HepG2 (cell line): ENCODE measurements around the gene KRT15.

Experiments
- CREB1 ChIP-seq, 2 experiments: fragments of 450-650 bp in 1 of 2; IDR thresholded peaks; 2 replicates each; pipeline ENCODE4 v1.6.1; 2016 to 2017; ENCODE audit warnings: control low read depth in 1 of 2, mild to moderate bottlenecking in 1 of 2, missing compliant biosample characterization in 1 of 2, missing genetic modification characterization in 1 of 2
- SOX6 ChIP-seq, 2 experiments: fragments of 450-650 bp in 1 of 2; sonication (generic) in 1 of 2; formaldehyde crosslinking in 1 of 2; IDR thresholded peaks; 2 replicates each; pipeline versions ENCODE4 v1.4.0 to v1.6.1; 2017 to 2020; ENCODE audit warnings: antibody characterized with exemption in 1 of 2, mild to moderate bottlenecking in 1 of 2, missing genetic modification reagents in 1 of 2
- ZNF451 ChIP-seq: sonication (generic); formaldehyde crosslinking; IDR thresholded peaks from 2 replicates; pipeline ENCODE4 v1.5.0; 2020; ENCODE audit warnings: mild to moderate bottlenecking, missing genetic modification reagents

GRCh38 chr17:41535764-41536481 lies 17.2 kb upstream of the KRT15 start:
- TF ChIP-seq ZNF451 (CRISPR knock-in tag), result no peak
- no peak for TF ChIP-seq SOX6 (IDR thresholded peaks at IDR 0.05)
- TF ChIP-seq SOX6 (CRISPR knock-in tag; IDR thresholded peaks at IDR 0.05), result no peak
- TF ChIP-seq CREB1 (IDR thresholded peaks at IDR 0.05), result no peak
- TF ChIP-seq CREB1 (CRISPR knock-in tag; IDR thresholded peaks at IDR 0.05), result no peak
